RWPE2 (cell line): Measurements from ENCODE around the gene KRT85.
A peak's percentile ranks its signal among the peaks of the same experiment; 100 is the strongest.

Experiments
- ATAC-seq: fragments of 200-7000 bp; cut with Tn5 transposase; 3 replicates; pipeline ENCODE4 v1.9.1; 2021; ENCODE audit warnings: low read depth
- DNase-seq: peaks from one replicate; pipeline ENCODE4 v3.0.0-alpha.2; 2020; ENCODE audit warnings: low spot score
- H3K27ac ChIP-seq: fragments of 450-650 bp; 2 replicates; pipeline ENCODE4 v1.5.1; 2017; ENCODE audit warnings: mild to moderate bottlenecking; ENCODE audit not compliant: poor library complexity, severe bottlenecking
- H3K27me3 ChIP-seq: fragments of 250-450 bp; sonication (Bioruptor Pico); 2 replicates; pipeline ENCODE4 v1.5.1; 2021; ENCODE audit warnings: mild to moderate bottlenecking, moderate library complexity; ENCODE audit not compliant: insufficient read depth, poor library complexity, severe bottlenecking
- H3K36me3 ChIP-seq: fragments of 250-450 bp; sonication (Bioruptor Pico); 2 replicates; pipeline ENCODE4 v1.5.1; 2020; ENCODE audit warnings: low read depth, mild to moderate bottlenecking, moderate library complexity
- H3K4me1 ChIP-seq: fragments of 250-450 bp; sonication (Bioruptor Pico); 2 replicates; pipeline ENCODE4 v1.5.1; 2021; ENCODE audit warnings: mild to moderate bottlenecking, moderate library complexity; ENCODE audit not compliant: insufficient read depth, poor library complexity, severe bottlenecking
- H3K4me3 ChIP-seq: fragments of 250-450 bp; sonication (Bioruptor Pico); 2 replicates; pipeline ENCODE4 v1.5.1; 2021; ENCODE audit warnings: mild to moderate bottlenecking, moderate library complexity; ENCODE audit not compliant: severe bottlenecking
- H3K9me3 ChIP-seq: fragments of 250-450 bp; sonication (Bioruptor Pico); 2 replicates; pipeline ENCODE4 v1.5.1; 2021; ENCODE audit warnings: mild to moderate bottlenecking, moderate library complexity; ENCODE audit not compliant: severe bottlenecking
- CTCF ChIP-seq: fragments of 450-650 bp; IDR thresholded peaks from one replicate; pipeline ENCODE4 v1.5.1; 2017; ENCODE audit warnings: mild to moderate bottlenecking, moderate library complexity; ENCODE audit not compliant: poor library complexity, severe bottlenecking

The KRT85 gene

GRCh38 chr12:52324153-52324444 lies 43.2 kb downstream of the KRT85 start:
- no peaks in the 10 kb centered on the region for H3K4me1 ChIP-seq
- no peak overlapping the region for H3K27ac ChIP-seq
- no peak overlapping the region for H3K4me3 ChIP-seq
- no peaks in the 10 kb centered on the region for H3K27me3 ChIP-seq
- no peak for TF ChIP-seq CTCF
- DNase-seq, result peak; percentile 16
- H3K9me3 ChIP-seq, result no peaks in the 10 kb centered on the region
- no peaks in the 10 kb centered on the region for H3K36me3 ChIP-seq
- no peak for ATAC-seq

- DNase-seq (no peak), ATAC-seq (no peak)
- TF ChIP-seq CTCF, result no peak
- Histone ChIP-seq H3K4me1 (no peaks in the 10 kb centered on the region), H3K27me3 (no peaks in the 10 kb centered on the region), H3K4me3 (no peak overlapping the region), H3K9me3 (no peaks in the 10 kb centered on the region), H3K36me3 (no peaks in the 10 kb centered on the region), H3K27ac (no peak overlapping the region)
Measured at GRCh38 chr12:52323416-52324152, 43.7 kb downstream of the KRT85 start.

GRCh38 chr12:52323001-52323400 lies 44.3 kb downstream of the KRT85 start:
- Histone ChIP-seq H3K9me3 (no peaks in the 10 kb centered on the region), H3K27me3 (no peaks in the 10 kb centered on the region), H3K4me1 (no peaks in the 10 kb centered on the region), H3K4me3 (no peak overlapping the region), H3K27ac (no peak overlapping the region), H3K36me3 (no peaks in the 10 kb centered on the region)
- no peak for DNase-seq
- ATAC-seq, result no peak
- no peak for TF ChIP-seq CTCF

- TF ChIP-seq CTCF, result no peak
- H3K4me3 ChIP-seq, result no peak overlapping the region
- DNase-seq (no peak), ATAC-seq (no peak)
- no peaks in the 10 kb centered on the region for H3K27me3 ChIP-seq
- H3K9me3 ChIP-seq, result no peaks in the 10 kb centered on the region
- no peaks in the 10 kb centered on the region for H3K36me3 ChIP-seq
- H3K27ac ChIP-seq, result no peak overlapping the region
- H3K4me1 ChIP-seq, result no peaks in the 10 kb centered on the region
Measured at GRCh38 chr12:52322069-52322468, 45.2 kb downstream of the KRT85 start.

GRCh38 chr12:52321418-52321817 lies 45.9 kb downstream of the KRT85 start:
- Histone ChIP-seq H3K4me1 (no peaks in the 10 kb centered on the region), H3K36me3 (no peaks in the 10 kb centered on the region), H3K9me3 (no peaks in the 10 kb centered on the region), H3K27ac (no peak overlapping the region), H3K27me3 (no peaks in the 10 kb centered on the region), H3K4me3 (no peak overlapping the region)
- ATAC-seq, result no peak
- no peak for TF ChIP-seq CTCF
- DNase-seq, result no peak
